HepG2 (cell line): ENCODE results near the gene CLDN14. TPM values are rescaled to one million over a fixed set of nuclear protein-coding genes. Genes with fewer than 3 reads are reported as not detected.

Experiments
- ATAC-seq: fragments of 200-7000 bp; cut with Tn5 transposase; 3 replicates; pipeline ENCODE4 v1.9.1; 2020; ENCODE audit warnings: mild to moderate bottlenecking, moderate library complexity
- BruUV-seq: library from RNA; stranded (reverse); fragments of 400-500 nt; replicated peaks from 2 replicates; lab custom pipeline; 2021; lab: Mats Ljungman, UMichigan
- CTCF ChIA-PET: fragments of 300-600 bp; formaldehyde crosslinking; extraction: SDS; loops from one replicate; lab custom pipeline; 2021; ENCODE audit warnings: low total read pairs, inconsistent platforms, low intra/inter-chr PET ratio; lab: Yijun Ruan, JAX
- POLR2A ChIA-PET: fragments of 350-600 bp; sonication (Branson Sonifier 250); formaldehyde crosslinking; loops from one replicate; lab custom pipeline; 2020; ENCODE audit warnings: antibody characterized with exemption, inconsistent platforms; lab: Yijun Ruan, JAX
- DNase-seq: peaks from one replicate; pipeline ENCODE4 v3.0.0-alpha.2; 2015; ENCODE audit warnings: low spot score
- FAIRE-seq: peaks from 3 replicates; lab custom pipeline; 2011; peaks lifted over from hg19 to GRCh38; lab: Jason Lieb, UNC
- H2AFZ ChIP-seq: one replicate; pipeline ENCODE4 v1.6.1; 2011; ENCODE audit warnings: low read length, inconsistent platforms
- H3K27ac ChIP-seq: fragments of 300-600 bp; 3 replicates; pipeline ENCODE4 v1.8.0; 2011; ENCODE audit warnings: mixed run types, mild to moderate bottlenecking, mixed read lengths, low read length, inconsistent platforms; ENCODE audit not compliant: insufficient read depth; ENCODE audit errors: extremely low read length
- H3K27me3 ChIP-seq, 2 experiments: fragments of 200-600 bp in 1 of 2; 2 replicates in 1 of 2; 3 replicates in 1 of 2; pipeline versions ENCODE4 v1.6.0 to v1.8.0; 2011; ENCODE audit warnings: low read length in 2 of 2, mild to moderate bottlenecking in 2 of 2, moderate library complexity in 2 of 2, inconsistent platforms in 1 of 2; ENCODE audit not compliant: insufficient read depth in 2 of 2, control insufficient read depth in 1 of 2
- H3K36me3 ChIP-seq, 2 experiments: fragments of 200-600 bp in 1 of 2; replicated peaks in 1 of 2; 2 replicates in 1 of 2; 3 replicates in 1 of 2; pipeline versions ENCODE4 v1.5.1 to v1.8.0; 2011; ENCODE audit warnings: low read length in 2 of 2, inconsistent platforms in 1 of 2; ENCODE audit not compliant: insufficient read depth in 2 of 2, control insufficient read depth in 1 of 2
- H3K4me1 ChIP-seq: 2 replicates; pipeline ENCODE4 v1.5.1; 2012; ENCODE audit warnings: low read length, inconsistent platforms; ENCODE audit not compliant: insufficient read depth
- H3K4me2 ChIP-seq: 2 replicates; pipeline ENCODE4 v1.6.0; 2011; ENCODE audit warnings: low read depth, low read length, inconsistent platforms
- H3K4me3 ChIP-seq, 3 experiments: fragments of 200-600 bp in 1 of 3; sonication (generic), shearing (Covaris generic) in 1 of 3; replicated peaks in 1 of 3; 2 replicates each; pipeline ENCODE4 v1.5.1; 2011 to 2016; ENCODE audit warnings: low read length in 3 of 3, inconsistent platforms in 2 of 3, low read depth in 2 of 3, mild to moderate bottlenecking in 2 of 3, control low read depth in 1 of 3, mixed read lengths in 1 of 3; ENCODE audit not compliant: insufficient read depth in 1 of 3
- H3K79me2 ChIP-seq: one replicate; pipeline ENCODE4 v1.6.1; 2011; ENCODE audit warnings: low read length, inconsistent platforms; ENCODE audit not compliant: insufficient read depth
- H3K9ac ChIP-seq: 2 replicates; pipeline ENCODE4 v1.6.0; 2011; ENCODE audit warnings: mild to moderate bottlenecking, low read depth, low read length, inconsistent platforms; ENCODE audit not compliant: insufficient read depth
- H3K9me3 ChIP-seq: 2 replicates; pipeline ENCODE4 v1.5.1; 2012; ENCODE audit warnings: mild to moderate bottlenecking, low read length
- H4K20me1 ChIP-seq: 2 replicates; pipeline ENCODE4 v1.6.0; 2011; ENCODE audit warnings: inconsistent platforms, mild to moderate bottlenecking, low read length, moderate library complexity; ENCODE audit not compliant: insufficient read depth
- DNMT3B ChIP-seq: conservative IDR thresholded peaks from 2 replicates; pipeline ENCODE4 v1.6.1; 2016; ENCODE audit warnings: missing biosample characterization, control low read depth
- EHMT2 ChIP-seq: fragments of 200-600 bp; sonication (generic); IDR thresholded peaks from 2 replicates; pipeline ENCODE4 v1.7.0; 2017; ENCODE audit warnings: antibody characterized with exemption, low read depth, low read length, borderline replicate concordance
- MED8 ChIP-seq: sonication (generic); formaldehyde crosslinking; IDR thresholded peaks from 2 replicates; pipeline ENCODE4 v1.8.1; 2023; ENCODE audit warnings: mild to moderate bottlenecking, missing genetic modification reagents; ENCODE audit not compliant: insufficient replicate concordance
- ZKSCAN5 ChIP-seq: sonication (generic); formaldehyde crosslinking; IDR thresholded peaks from 2 replicates; pipeline ENCODE4 v1.5.1; 2020; ENCODE audit warnings: mild to moderate bottlenecking, missing genetic modification reagents
- ZNF616 ChIP-seq: sonication (generic); formaldehyde crosslinking; IDR thresholded peaks from 2 replicates; pipeline ENCODE4 v1.5.0; 2020; ENCODE audit warnings: low read depth, mild to moderate bottlenecking, missing genetic modification reagents
- WGBS: methylation state at CpG from one replicate; pipeline ENCODE4 v1.1.6; 2017; ENCODE audit warnings: low lambda C conversion rate; 5-methylcytosine and 5-hydroxymethylcytosine counted together
- in situ Hi-C: cut with HindIII; loops from 2 replicates; pipeline ENCODE4 v1.10.0; 2017; ENCODE audit warnings: low pct_unique_long_range_greater_than_20kb; ENCODE audit not compliant: extremely low pct_ligation_motif_present
- intact Hi-C: fragments of 100-400 bp; cut with micrococcal nuclease; formaldehyde crosslinking; loops from one replicate; pipeline ENCODE4 v1.10.0; 2022; ENCODE audit not compliant: unreplicated experiment
- polyA plus RNA-seq, 8 experiments: library from polyadenylated mRNA; depleted of rRNA in 3 of 8; stranded (reverse) in 7 of 8; unstranded in 1 of 8; fragments of >200 nt; fragmentation: Illumina TruSeq in 4 of 8; extraction: Trizol in 4 of 8; gene quantifications; 2 replicates each; pipeline versions ENCODE4 v1.2.1 to v1.2.3, GENCODE V29; 2011 to 2016; ENCODE audit warnings: low read depth in 4 of 8, missing spikeins in 1 of 8, mixed read lengths in 1 of 8; ENCODE audit not compliant: insufficient read depth in 1 of 8
- total RNA-seq, 5 experiments: library from RNA; depleted of rRNA; stranded (reverse); fragments of >200 nt; fragmentation: Illumina TruSeq; extraction: Trizol; gene quantifications; 2 replicates each; pipeline ENCODE4 v1.2.3, GENCODE V29; 2016; ENCODE audit warnings: low read depth in 1 of 5
- TF ChIP-seq, protein P1 (sequence below): sonication (generic); formaldehyde crosslinking; IDR thresholded peaks from 2 replicates; pipeline ENCODE4 v1.9.0; 2021; ENCODE audit warnings: missing genetic modification reagents, mild to moderate bottlenecking, borderline replicate concordance
- TF ChIP-seq, protein P2 (sequence below): sonication (generic); formaldehyde crosslinking; IDR thresholded peaks from 2 replicates; pipeline ENCODE4 v1.4.0; 2020; ENCODE audit warnings: mild to moderate bottlenecking, missing genetic modification reagents
- TF ChIP-seq, protein P3 (sequence below): sonication (generic); formaldehyde crosslinking; conservative IDR thresholded peaks from 2 replicates; pipeline ENCODE4 v1.4.0; 2020; ENCODE audit warnings: missing genetic modification reagents
- TF ChIP-seq, protein P4 (sequence below): sonication (generic); formaldehyde crosslinking; IDR thresholded peaks from 2 replicates; pipeline ENCODE4 v1.4.0; 2020; ENCODE audit warnings: missing genetic modification reagents

Gene CLDN14
- total and polyA plus RNA-seq, 2 of the 13 experiments (the other 11 are each of a cell fraction or from before 2014, with no cell fraction given), result 1.1 to 1.4 TPM

DNA sequence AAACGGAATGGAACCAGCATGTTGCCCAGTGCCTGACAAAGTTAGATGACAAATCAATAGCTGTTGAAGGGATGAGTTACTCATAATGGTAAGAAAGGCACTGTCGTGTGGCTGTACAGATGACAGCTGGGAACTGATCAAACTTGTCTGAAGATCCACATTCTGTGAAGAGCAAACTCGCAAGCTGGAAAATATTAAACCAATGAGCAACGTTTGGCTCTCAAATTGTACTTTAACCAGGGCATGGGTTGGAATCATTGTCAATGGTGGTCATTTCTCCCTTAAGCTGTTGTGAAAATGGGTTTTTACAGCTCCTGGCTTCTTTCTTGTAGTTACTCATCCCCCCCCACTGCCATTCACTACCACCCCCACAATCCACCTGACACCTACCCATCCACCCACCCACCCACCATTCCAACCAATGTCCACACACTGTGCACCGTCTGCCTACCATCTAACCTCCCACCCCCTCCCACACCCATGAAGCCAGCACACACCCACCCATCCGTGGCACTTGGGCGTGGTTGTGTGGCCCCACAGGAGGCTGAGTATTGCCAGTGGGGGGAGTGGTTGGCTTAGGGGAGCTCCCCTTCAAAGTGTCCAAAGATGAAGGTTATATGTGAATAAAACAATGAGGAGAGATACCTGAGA is 46.7 kb downstream of the CLDN14 start:
- Histone ChIP-seq H3K27ac (no peak overlapping the region), H3K4me1 (peaks cover 35% of the 10 kb centered on the region), H3K4me3 (no peak overlapping the region), H2AFZ (no peak overlapping the region), H3K27me3 (no peaks in the 10 kb centered on the region), H3K9ac (no peak overlapping the region), H3K79me2 (no peaks in the 10 kb centered on the region), H3K36me3 (no peaks in the 10 kb centered on the region), H4K20me1 (no peaks in the 10 kb centered on the region), H3K9me3 (no peaks in the 10 kb centered on the region), H3K4me2 (no peak overlapping the region)
- intact Hi-C loops, result no loop called here
- WGBS, result 63% methylated on average over 7 of the region's 7 CpGs
- DNase-seq (no peak), ATAC-seq (no peak), FAIRE-seq (no peak)
- BruUV-seq, result no TSS peak
- TF ChIP-seq, protein P1, sequence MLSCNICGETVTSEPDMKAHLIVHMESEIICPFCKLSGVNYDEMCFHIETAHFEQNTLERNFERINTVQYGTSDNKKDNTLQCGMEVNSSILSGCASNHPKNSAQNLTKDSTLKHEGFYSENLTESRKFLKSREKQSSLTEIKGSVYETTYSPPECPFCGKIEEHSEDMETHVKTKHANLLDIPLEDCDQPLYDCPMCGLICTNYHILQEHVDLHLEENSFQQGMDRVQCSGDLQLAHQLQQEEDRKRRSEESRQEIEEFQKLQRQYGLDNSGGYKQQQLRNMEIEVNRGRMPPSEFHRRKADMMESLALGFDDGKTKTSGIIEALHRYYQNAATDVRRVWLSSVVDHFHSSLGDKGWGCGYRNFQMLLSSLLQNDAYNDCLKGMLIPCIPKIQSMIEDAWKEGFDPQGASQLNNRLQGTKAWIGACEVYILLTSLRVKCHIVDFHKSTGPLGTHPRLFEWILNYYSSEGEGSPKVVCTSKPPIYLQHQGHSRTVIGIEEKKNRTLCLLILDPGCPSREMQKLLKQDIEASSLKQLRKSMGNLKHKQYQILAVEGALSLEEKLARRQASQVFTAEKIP (CRISPR knock-in tag), result no peak
- TF ChIP-seq EHMT2 (no peak), ZNF616 (CRISPR knock-in tag) (no peak), ZKSCAN5 (no peak), MED8 (CRISPR knock-in tag) (no peak), DNMT3B (no peak)
- TF ChIP-seq, protein P2, sequence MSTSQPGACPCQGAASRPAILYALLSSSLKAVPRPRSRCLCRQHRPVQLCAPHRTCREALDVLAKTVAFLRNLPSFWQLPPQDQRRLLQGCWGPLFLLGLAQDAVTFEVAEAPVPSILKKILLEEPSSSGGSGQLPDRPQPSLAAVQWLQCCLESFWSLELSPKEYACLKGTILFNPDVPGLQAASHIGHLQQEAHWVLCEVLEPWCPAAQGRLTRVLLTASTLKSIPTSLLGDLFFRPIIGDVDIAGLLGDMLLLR (CRISPR knock-in tag), result no peak
- TF ChIP-seq, protein P3, sequence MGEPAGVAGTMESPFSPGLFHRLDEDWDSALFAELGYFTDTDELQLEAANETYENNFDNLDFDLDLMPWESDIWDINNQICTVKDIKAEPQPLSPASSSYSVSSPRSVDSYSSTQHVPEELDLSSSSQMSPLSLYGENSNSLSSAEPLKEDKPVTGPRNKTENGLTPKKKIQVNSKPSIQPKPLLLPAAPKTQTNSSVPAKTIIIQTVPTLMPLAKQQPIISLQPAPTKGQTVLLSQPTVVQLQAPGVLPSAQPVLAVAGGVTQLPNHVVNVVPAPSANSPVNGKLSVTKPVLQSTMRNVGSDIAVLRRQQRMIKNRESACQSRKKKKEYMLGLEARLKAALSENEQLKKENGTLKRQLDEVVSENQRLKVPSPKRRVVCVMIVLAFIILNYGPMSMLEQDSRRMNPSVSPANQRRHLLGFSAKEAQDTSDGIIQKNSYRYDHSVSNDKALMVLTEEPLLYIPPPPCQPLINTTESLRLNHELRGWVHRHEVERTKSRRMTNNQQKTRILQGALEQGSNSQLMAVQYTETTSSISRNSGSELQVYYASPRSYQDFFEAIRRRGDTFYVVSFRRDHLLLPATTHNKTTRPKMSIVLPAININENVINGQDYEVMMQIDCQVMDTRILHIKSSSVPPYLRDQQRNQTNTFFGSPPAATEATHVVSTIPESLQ (CRISPR knock-in tag), result no peak
- TF ChIP-seq, protein P4, sequence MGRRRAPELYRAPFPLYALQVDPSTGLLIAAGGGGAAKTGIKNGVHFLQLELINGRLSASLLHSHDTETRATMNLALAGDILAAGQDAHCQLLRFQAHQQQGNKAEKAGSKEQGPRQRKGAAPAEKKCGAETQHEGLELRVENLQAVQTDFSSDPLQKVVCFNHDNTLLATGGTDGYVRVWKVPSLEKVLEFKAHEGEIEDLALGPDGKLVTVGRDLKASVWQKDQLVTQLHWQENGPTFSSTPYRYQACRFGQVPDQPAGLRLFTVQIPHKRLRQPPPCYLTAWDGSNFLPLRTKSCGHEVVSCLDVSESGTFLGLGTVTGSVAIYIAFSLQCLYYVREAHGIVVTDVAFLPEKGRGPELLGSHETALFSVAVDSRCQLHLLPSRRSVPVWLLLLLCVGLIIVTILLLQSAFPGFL (CRISPR knock-in tag), result no peak
- POLR2A ChIA-PET, result no interaction called here
- in situ Hi-C loops, result no loop called here
- CTCF ChIA-PET, result no interaction called here
